ENCODE results near the gene CTNNA3. TPM values are rescaled to one million over a fixed set of nuclear protein-coding genes. Genes with fewer than 3 reads are reported as not detected.

CTNNA3 gene
- total RNA-seq, 4 donors from 2014 or later: 14.3 to 49.5 (median 24.2) TPM

DNA sequence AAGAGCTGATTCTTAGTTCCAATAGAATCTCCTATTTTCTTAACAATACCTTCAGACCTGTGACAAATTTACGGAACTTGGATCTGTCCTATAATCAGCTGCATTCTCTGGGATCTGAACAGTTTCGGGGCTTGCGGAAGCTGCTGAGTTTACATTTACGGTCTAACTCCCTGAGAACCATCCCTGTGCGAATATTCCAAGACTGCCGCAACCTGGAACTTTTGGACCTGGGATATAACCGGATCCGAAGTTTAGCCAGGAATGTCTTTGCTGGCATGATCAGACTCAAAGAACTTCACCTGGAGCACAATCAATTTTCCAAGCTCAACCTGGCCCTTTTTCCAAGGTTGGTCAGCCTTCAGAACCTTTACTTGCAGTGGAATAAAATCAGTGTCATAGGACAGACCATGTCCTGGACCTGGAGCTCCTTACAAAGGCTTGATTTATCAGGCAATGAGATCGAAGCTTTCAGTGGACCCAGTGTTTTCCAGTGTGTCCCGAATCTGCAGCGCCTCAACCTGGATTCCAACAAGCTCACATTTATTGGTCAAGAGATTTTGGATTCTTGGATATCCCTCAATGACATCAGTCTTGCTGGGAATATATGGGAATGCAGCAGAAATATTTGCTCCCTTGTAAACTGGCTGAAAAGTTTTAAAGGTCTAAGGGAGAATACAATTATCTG is 768.6 kb downstream of the CTNNA3 start:
- Histone ChIP-seq H3K27me3 (peaks cover 5 to 6% (median 6%) of the 10 kb centered on the region in 3 donors), H3K36me3 (no peaks in the 10 kb centered on the region), H3K4me1 (peaks cover 5 to 15% of the 10 kb centered on the region in 2 donors), H3K9me3 (no peaks in the 10 kb centered on the region), H3K4me3 (no peak overlapping the region), H3K27ac (no peak overlapping the region)
- no peak for ATAC-seq
- DNase-seq: no peak
- in situ Hi-C loops (cut with MboI; ENCODE audit: low sequenced_read_pairs in 4 of 4) (no loop called here), intact Hi-C loops (cut with DNase I; ENCODE audit: low total_unique reads) (no loop called here)
- no peak for TF ChIP-seq POLR2A (IDR thresholded peaks at IDR 0.05)
- TF ChIP-seq, protein P1, sequence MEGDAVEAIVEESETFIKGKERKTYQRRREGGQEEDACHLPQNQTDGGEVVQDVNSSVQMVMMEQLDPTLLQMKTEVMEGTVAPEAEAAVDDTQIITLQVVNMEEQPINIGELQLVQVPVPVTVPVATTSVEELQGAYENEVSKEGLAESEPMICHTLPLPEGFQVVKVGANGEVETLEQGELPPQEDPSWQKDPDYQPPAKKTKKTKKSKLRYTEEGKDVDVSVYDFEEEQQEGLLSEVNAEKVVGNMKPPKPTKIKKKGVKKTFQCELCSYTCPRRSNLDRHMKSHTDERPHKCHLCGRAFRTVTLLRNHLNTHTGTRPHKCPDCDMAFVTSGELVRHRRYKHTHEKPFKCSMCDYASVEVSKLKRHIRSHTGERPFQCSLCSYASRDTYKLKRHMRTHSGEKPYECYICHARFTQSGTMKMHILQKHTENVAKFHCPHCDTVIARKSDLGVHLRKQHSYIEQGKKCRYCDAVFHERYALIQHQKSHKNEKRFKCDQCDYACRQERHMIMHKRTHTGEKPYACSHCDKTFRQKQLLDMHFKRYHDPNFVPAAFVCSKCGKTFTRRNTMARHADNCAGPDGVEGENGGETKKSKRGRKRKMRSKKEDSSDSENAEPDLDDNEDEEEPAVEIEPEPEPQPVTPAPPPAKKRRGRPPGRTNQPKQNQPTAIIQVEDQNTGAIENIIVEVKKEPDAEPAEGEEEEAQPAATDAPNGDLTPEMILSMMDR (IDR thresholded peaks at IDR 0.05 in 4 of 5, conservative IDR thresholded peaks at IDR 0.05 in 1 of 5): no peak

DNA sequence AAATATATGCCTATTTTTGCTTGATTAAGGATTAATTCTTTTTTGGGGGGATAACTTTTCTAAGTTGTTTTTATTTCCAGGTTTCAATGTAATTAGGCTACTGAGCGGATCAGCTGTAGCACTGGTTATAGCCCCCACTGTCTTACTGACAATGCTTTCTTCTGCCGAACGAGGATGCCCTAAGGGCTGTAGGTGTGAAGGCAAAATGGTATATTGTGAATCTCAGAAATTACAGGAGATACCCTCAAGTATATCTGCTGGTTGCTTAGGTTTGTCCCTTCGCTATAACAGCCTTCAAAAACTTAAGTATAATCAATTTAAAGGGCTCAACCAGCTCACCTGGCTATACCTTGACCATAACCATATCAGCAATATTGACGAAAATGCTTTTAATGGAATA is 769.2 kb downstream of the CTNNA3 start:
- in situ Hi-C loops (cut with MboI; ENCODE audit: low sequenced_read_pairs in 4 of 4): no loop called here
- H3K4me3 ChIP-seq: no peak overlapping the region
- H3K9me3 ChIP-seq: no peaks in the 10 kb centered on the region
- peaks cover 5 to 6% (median 6%) of the 10 kb centered on the region in 3 donors for H3K27me3 ChIP-seq
- no peaks in the 10 kb centered on the region for H3K36me3 ChIP-seq
- no peak for DNase-seq
- no peak overlapping the region for H3K27ac ChIP-seq
- intact Hi-C loops (cut with DNase I; ENCODE audit: low total_unique reads): no loop called here
- TF ChIP-seq POLR2A (IDR thresholded peaks at IDR 0.05): no peak
- TF ChIP-seq, protein P1 (IDR thresholded peaks at IDR 0.05 in 4 of 5, conservative IDR thresholded peaks at IDR 0.05 in 1 of 5): no peak
- H3K4me1 ChIP-seq: peaks cover 5 to 15% of the 10 kb centered on the region in 2 donors
- ATAC-seq: no peak

DNA sequence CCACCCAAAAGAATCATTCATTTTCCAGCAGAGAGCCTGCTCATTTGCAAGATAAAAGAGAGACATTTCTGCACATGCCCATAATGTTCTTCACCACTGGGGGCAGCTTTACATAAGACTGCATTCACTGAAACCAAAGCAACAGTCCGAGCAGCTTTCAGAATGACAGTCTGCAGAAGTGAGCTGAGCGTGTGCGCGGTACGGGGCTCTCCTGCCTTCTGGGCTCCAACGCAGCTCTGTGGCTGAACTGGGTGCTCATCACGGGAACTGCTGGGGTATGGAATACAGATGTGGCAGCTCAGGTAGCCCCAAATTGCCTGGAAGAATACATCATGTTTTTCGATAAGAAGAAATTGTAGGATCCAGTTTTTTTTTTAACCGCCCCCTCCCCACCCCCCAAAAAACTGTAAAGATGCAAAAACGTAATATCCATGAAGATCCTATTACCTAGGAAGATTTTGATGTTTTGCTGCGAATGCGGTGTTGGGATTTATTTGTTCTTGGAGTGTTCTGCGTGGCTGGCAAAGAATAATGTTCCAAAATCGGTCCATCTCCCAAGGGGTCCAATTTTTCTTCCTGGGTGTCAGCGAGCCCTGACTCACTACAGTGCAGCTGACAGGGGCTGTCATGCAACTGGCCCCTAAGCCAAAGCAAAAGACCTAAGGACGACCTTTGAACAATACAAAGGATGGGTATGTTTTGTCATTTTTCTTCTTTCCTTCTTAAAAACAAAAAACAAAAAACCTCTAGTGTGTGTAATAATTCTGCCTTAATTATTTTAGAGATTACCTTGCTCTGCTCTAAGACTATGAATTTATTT is 769.9 kb downstream of the CTNNA3 start, which contains the start of gene LRRTM3:
TSS of gene LRRTM3 (plus strand) at position 141 of the 820 bp plus-strand sequence.
- TF ChIP-seq, protein P1 (IDR thresholded peaks at IDR 0.05 in 4 of 5, conservative IDR thresholded peaks at IDR 0.05 in 1 of 5): peak in 3 of 5 experiments; percentile 20 to 61 (median 50)
- no peak for TF ChIP-seq POLR2A (IDR thresholded peaks at IDR 0.05)
- Histone ChIP-seq H3K27ac (no peak within 1 kb of the TSS), H3K9me3 (no peaks in the 10 kb centered on the region), H3K36me3 (no peaks in the 10 kb centered on the region), H3K4me3 (peak within 1 kb of the TSS in 3 of 4 donors; percentile 29 to 32 (median 29)), H3K27me3 (peaks cover 5 to 6% (median 6%) of the 10 kb centered on the region in 3 donors), H3K4me1 (peaks cover 5 to 15% of the 10 kb centered on the region in 2 donors)
- in situ Hi-C loops (cut with MboI; ENCODE audit: low sequenced_read_pairs in 4 of 4) (no loop called here), intact Hi-C loops (cut with DNase I; ENCODE audit: low total_unique reads) (no loop called here)
- peak in 1 of 2 donors; percentile 15 for DNase-seq
- peak; percentile 73 to 95 for ATAC-seq

DNA sequence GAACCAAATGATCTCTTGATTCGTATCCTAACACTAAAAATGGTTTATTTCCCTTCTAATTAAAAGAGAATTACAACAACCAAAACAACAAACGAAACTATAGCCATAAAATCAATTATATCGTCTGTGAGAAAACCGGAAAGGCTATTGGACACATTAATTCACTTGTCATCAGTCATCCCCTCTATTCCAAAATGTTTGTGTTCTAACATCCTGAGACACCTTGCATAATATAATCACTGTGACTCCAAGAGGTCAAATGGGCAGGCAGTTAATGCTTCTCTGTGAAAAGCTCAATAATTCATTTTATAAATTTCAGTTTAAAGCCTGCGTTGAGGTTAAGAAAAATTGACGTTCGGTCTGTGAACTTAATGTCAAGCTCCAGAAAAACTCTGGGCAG is 770.6 kb downstream of the CTNNA3 start:
- intact Hi-C loops (cut with DNase I; ENCODE audit: low total_unique reads): no loop called here
- Histone ChIP-seq H3K4me1 (peaks cover 5 to 15% of the 10 kb centered on the region in 2 donors), H3K9me3 (no peaks in the 10 kb centered on the region), H3K27ac (no peak overlapping the region), H3K4me3 (no peak overlapping the region), H3K36me3 (no peaks in the 10 kb centered on the region), H3K27me3 (peaks cover 4 to 6% (median 6%) of the 10 kb centered on the region in 3 donors)
- TF ChIP-seq POLR2A (IDR thresholded peaks at IDR 0.05): no peak
- TF ChIP-seq, protein P1 (IDR thresholded peaks at IDR 0.05 in 4 of 5, conservative IDR thresholded peaks at IDR 0.05 in 1 of 5): no peak
- in situ Hi-C loops (cut with MboI; ENCODE audit: low sequenced_read_pairs in 4 of 4): no loop called here
- DNase-seq: no peak
- ATAC-seq: no peak
